Fibroblast of villous mesenchyme (primary cell): ENCODE results near the gene GOLGB1. TPM values are rescaled to one million over a fixed set of nuclear protein-coding genes. Genes with fewer than 3 reads are reported as not detected.
A peak's percentile ranks its signal among the peaks of the same experiment; 100 is the strongest.
"Not testable (repeated sequence)": the region's sequence is repeated elsewhere in the genome, so short reads cannot be mapped to it uniquely, and the experiment has no call there.

Source experiments
- DNase-seq: peaks from one replicate; pipeline ENCODE4 v3.0.0-alpha.2; 2010; ENCODE audit warnings: low read depth
- H3K4me3 ChIP-seq: 2 replicates; pipeline ENCODE4 v1.5.1; 2011; ENCODE audit warnings: low read depth, mild to moderate bottlenecking, low read length
- total RNA-seq: library from RNA; depleted of rRNA; stranded (reverse); fragments of >200 nt; gene quantifications from 2 replicates; pipeline ENCODE4 v1.2.3, GENCODE V29; 2012
- TF ChIP-seq, protein P1 (sequence below): IDR thresholded peaks from 2 replicates; pipeline ENCODE4 v1.5.1; 2012; ENCODE audit warnings: low read depth, mild to moderate bottlenecking, low read length; ENCODE audit not compliant: insufficient read depth

GOLGB1 gene
- total RNA-seq, 1 donor = 51.8 TPM

DNA sequence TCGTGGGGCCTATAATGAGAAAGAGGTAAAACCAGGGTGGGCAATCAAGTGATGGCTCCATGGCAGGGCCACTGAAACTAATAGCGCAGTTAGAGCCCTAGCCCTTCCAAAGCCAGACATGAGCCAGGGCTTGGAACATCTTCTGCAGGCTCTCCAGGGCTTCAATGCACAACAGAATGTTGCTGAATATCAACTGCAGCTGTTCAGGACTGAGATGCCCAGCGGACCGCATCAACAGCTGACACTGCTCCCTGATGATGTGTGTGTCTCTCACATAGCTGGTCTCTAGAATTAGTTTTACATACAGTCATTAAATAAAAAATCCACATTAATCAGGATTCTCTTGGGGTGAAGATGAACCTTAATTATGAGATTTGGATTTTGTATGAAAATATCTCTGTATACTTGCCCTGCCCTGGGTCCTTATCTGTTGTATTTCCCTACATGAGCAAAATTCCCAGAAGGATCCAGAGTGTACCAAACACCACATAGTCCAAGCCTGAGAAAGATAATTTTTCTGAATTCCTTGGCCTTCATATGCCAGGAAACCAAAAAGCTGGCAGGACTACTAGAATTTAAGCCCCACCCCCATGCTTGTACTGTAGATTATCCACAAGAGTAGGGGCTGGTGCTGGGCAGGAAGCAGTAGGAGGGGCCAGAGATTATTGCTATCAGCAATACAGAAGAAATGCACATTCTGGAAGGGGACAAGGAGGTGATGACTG is 7.7 kb upstream of the GOLGB1 start:
- DNase-seq = peak; percentile 17
- TF ChIP-seq, protein P1, sequence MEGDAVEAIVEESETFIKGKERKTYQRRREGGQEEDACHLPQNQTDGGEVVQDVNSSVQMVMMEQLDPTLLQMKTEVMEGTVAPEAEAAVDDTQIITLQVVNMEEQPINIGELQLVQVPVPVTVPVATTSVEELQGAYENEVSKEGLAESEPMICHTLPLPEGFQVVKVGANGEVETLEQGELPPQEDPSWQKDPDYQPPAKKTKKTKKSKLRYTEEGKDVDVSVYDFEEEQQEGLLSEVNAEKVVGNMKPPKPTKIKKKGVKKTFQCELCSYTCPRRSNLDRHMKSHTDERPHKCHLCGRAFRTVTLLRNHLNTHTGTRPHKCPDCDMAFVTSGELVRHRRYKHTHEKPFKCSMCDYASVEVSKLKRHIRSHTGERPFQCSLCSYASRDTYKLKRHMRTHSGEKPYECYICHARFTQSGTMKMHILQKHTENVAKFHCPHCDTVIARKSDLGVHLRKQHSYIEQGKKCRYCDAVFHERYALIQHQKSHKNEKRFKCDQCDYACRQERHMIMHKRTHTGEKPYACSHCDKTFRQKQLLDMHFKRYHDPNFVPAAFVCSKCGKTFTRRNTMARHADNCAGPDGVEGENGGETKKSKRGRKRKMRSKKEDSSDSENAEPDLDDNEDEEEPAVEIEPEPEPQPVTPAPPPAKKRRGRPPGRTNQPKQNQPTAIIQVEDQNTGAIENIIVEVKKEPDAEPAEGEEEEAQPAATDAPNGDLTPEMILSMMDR = no peak
- no peak overlapping the region for H3K4me3 ChIP-seq

DNA sequence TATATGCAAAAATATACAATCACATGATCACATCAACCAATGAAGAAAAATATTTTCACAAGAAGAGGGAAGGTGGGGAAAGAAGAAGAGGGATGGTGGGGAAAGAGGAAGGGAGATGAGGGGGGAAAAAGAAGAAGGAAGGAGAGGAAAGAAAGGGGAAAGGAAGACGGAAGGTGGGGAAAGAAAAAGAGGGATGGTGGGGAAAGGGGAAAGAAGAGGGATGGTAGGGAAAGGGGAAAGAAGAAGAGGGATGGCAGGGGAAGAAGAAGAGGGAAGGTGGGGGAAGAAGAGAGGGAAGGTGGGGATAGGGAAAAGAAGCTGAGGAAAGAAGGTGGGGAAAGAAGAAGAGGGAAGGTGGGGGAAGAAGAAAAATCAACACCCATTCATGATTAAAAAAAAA is 3.2 kb upstream of the GOLGB1 start:
- TF ChIP-seq, protein P1 = no peak
- H3K4me3 ChIP-seq = no peak overlapping the region
- no peak for DNase-seq

DNA sequence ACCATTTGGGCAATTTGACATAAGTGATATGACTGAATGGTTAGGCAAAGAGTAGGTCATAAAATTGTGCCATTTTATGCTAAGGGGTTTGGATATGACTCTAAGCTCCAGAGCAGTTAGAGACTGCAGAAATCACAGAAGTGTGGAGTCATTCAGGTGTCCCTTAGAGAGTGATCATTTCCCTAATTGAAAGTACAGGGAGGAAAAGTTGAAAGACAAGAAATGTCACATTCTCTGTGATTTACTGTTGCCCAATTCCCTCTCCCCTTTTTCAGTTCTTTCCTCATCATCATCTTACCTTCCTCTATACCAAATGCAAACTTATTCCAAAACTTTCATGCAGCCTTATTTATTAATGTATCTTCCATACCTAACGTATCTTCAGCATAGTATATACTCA is 2.7 kb upstream of the GOLGB1 start:
- no peak for DNase-seq
- no peak overlapping the region for H3K4me3 ChIP-seq
- TF ChIP-seq, protein P1 = no peak

DNA sequence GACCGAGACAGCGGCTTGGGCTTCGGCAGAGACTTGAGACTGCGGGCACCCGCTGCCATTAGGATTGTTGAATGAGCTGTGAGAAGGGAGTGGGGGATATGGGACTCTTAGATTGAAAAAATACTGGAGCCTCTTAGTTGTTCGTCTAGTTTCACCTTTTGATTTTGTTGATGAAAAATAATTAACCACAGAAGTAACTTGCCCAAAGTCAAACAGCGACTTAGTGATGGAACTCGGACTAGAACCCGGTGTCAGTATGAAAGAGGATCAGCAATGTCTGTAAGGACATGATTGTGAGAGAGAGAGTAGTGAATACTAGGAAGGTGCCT is 510 bp upstream of the GOLGB1 start:
- DNase-seq = peak; percentile 8
- peak overlapping the region; percentile 76 for H3K4me3 ChIP-seq
- TF ChIP-seq, protein P1 = no peak

DNA sequence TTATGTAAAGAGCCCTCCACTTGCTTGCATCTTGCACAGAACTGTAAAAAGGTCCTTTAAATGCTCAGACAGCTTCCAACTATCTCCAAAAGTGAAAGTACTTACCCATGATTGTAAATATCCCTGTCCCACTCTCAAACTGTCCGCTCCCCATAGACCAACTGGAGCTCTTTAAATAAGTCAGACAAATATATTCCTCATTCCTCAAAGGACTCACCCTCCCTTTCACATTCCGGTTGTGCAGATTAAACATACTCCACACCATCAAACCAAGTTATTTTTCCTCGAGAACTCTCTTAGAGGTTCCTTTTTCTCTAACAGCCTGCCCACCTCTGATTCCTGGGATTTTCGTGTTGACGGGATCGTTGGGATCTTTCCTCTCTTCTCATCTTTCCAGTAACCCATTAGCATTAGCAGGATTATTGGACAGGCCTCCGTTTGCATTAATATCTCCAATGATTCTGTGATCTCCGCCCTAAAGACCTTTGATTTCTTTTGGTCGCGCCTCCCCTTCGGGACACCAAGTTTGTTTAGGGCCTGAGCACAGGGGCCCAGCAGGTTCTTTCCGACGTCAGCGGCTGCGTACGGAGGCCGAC is 763 bp downstream of the GOLGB1 start:
- TF ChIP-seq, protein P1 = no peak
- peak overlapping the region; percentile 76 for H3K4me3 ChIP-seq
- DNase-seq = peak; percentile 57

DNA sequence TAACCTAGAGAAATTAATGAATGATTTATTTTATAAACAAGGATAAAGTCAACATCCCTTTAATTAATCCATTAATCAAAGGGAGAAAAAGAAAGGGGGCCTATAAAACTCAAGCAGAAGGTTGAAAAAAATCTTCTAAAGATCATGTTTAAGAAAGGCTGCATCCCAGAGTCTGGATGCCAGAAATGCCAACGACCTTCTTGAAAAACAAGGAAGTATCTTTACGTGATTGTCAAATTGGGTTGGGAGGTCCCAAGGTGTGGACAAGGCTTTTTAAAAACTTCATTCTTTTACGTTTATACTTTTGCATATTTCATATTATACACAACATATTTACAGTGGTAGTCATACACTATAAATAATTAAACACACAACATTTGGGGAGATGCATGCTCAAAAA is 1.6 kb downstream of the GOLGB1 start:
- H3K4me3 ChIP-seq = peak overlapping the region; percentile 76
- no peak for DNase-seq
- TF ChIP-seq, protein P1 = no peak

DNA sequence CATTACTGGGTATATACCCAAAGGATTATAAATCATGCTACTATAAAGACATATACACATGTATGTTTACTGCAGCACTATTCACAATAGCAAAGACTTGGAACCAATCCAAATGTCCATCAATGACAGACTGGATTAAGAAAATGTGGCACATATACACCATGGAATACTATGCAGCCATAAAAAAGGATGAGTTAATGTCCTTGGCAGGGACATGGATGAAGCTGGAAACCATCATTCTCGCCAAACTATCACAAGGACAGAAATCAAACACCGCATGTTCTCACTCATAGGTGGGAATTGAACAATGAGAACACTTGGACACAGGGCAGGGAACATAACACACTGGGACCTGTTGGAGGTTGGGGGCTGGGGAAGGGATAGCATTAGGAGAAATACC is 6.4 kb downstream of the GOLGB1 start:
- H3K4me3 ChIP-seq, DNase-seq: not testable (repeated sequence)
